Lung (tissue), 12 donors: ENCODE measurements around the gene SCN4A. TPM values are rescaled to one million over a fixed set of nuclear protein-coding genes. Genes with fewer than 3 reads are reported as not detected.

Experiments
- ATAC-seq: fragments of 200-7000 bp; cut with Tn5 transposase; one replicate; pipeline ENCODE4 v1.9.1; 2020; ENCODE audit warnings: moderate number of reproducible peaks; ENCODE audit not compliant: insufficient read depth, low FRiP score
- DNase-seq, 3 donors: peaks; one replicate each; pipeline ENCODE4 v3.0.0-alpha.2; 2013 to 2017
- H3K27ac ChIP-seq, 2 donors: one replicate each; pipeline ENCODE4 v1.5.1; 2013; ENCODE audit warnings: mild to moderate bottlenecking in 2 of 2, moderate library complexity in 2 of 2, control low read depth in 1 of 2, inconsistent platforms in 1 of 2, low read depth in 1 of 2, low read length in 1 of 2
- H3K27me3 ChIP-seq, 3 donors: one replicate each; pipeline ENCODE4 v1.5.1; 2013; ENCODE audit warnings: low read length in 2 of 3; ENCODE audit not compliant: control insufficient read depth in 3 of 3, insufficient read depth in 3 of 3
- H3K36me3 ChIP-seq, 4 donors: one replicate each; pipeline ENCODE4 v1.5.1; 2013; ENCODE audit warnings: low read length in 4 of 4, mild to moderate bottlenecking in 1 of 4, moderate library complexity in 1 of 4; ENCODE audit not compliant: control insufficient read depth in 4 of 4, insufficient read depth in 4 of 4
- H3K4me1 ChIP-seq, 5 donors: one replicate each; pipeline ENCODE4 v1.5.1; 2013; ENCODE audit warnings: low read length in 5 of 5, mild to moderate bottlenecking in 2 of 5, moderate library complexity in 1 of 5; ENCODE audit not compliant: control insufficient read depth in 5 of 5, insufficient read depth in 5 of 5
- H3K4me3 ChIP-seq: one replicate; pipeline ENCODE4 v1.5.1; 2013; ENCODE audit warnings: mild to moderate bottlenecking, control low read depth, moderate library complexity
- H3K9ac ChIP-seq, 2 donors: one replicate each; pipeline ENCODE4 v1.5.1; 2013; ENCODE audit warnings: low read length in 2 of 2, control low read depth in 1 of 2; ENCODE audit not compliant: insufficient read depth in 1 of 2
- H3K9me3 ChIP-seq, 4 donors: one replicate each; pipeline ENCODE4 v1.5.1; 2013; ENCODE audit warnings: low read length in 3 of 4, mild to moderate bottlenecking in 1 of 4, moderate library complexity in 1 of 4; ENCODE audit not compliant: control insufficient read depth in 4 of 4, insufficient read depth in 3 of 4
- WGBS, 2 donors: extraction: QIAGEN DNeasy Blood & Tissue Kit; methylation state at CpG; one replicate each; pipeline ENCODE4 v1.1.7; 2013; 5-methylcytosine and 5-hydroxymethylcytosine counted together
- polyA plus RNA-seq, 2 donors: library from polyadenylated mRNA; stranded (reverse); fragments of 200-250 nt; gene quantifications; one replicate each; pipeline ENCODE4 v1.2.1, GENCODE V29; 2013
- total RNA-seq, 2 donors: library from RNA; depleted of rRNA in 1 of 2; stranded (reverse); fragments of >200 nt in 1 of 2; gene quantifications; one replicate each; pipeline ENCODE4 v1.2.1, GENCODE V29; 2014 to 2021
- TF ChIP-seq, protein P1 (sequence below): IDR thresholded peaks from 2 replicates; pipeline ENCODE4 v1.5.1; 2012; ENCODE audit warnings: mild to moderate bottlenecking; ENCODE audit errors: control extremely low read depth, extremely low read depth
- donor health status: control.
- donor health status: control.
- donor health status: Bipolar disorder and iron deficiency.
- donor health status: healthy.
- donor health status: DM: yes; HTN: yes; CAD: no.

Gene SCN4A
- total and polyA plus RNA-seq, 4 donors = 0.11 to 0.49 (median 0.22) TPM

DNA sequence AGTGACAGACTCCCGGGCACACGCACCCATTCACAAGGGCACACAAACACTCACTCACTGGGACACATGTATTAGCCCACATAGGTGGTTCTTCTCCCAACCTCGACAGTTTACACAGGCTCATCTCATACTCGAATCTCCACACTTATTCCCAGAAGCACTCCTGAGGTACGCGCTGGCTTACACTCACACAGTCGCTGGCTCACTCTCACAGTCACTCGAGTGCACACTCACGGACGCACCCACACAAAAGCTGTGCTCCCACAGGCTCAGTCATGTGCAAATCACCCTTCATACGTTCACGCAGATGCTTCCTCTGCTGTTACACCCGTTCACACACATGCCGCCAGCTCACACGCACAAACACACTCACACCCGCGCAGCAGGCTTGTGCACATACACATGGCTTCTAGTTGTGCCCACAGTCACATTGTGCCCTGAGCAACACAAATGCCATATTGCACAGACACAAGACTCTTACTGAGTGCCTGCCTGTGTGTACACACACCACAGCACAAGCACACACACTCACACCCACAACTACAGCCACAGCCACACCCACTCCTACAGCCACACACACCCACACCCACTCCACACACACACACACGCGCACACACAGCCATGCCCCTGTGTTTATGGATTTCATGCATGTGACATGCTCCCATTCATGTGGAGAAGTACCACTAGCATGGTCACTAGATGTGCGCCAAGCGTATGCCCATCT, 17.1 kb upstream of the SCN4A start:
- WGBS, 2 donors = 85 to 89% methylated on average over 21 of the region's 21 CpGs
- Histone ChIP-seq H3K9me3 (no peaks in the 10 kb centered on the region), H3K9ac (no peak overlapping the region), H3K27ac (no peak overlapping the region), H3K27me3 (peaks cover 0 to 4% (median 0%) of the 10 kb centered on the region in 3 donors), H3K36me3 (no peaks in the 10 kb centered on the region), H3K4me3 (no peak overlapping the region), H3K4me1 (peaks cover 0 to 46% (median 16%) of the 10 kb centered on the region in 5 donors)
- TF ChIP-seq, protein P1, sequence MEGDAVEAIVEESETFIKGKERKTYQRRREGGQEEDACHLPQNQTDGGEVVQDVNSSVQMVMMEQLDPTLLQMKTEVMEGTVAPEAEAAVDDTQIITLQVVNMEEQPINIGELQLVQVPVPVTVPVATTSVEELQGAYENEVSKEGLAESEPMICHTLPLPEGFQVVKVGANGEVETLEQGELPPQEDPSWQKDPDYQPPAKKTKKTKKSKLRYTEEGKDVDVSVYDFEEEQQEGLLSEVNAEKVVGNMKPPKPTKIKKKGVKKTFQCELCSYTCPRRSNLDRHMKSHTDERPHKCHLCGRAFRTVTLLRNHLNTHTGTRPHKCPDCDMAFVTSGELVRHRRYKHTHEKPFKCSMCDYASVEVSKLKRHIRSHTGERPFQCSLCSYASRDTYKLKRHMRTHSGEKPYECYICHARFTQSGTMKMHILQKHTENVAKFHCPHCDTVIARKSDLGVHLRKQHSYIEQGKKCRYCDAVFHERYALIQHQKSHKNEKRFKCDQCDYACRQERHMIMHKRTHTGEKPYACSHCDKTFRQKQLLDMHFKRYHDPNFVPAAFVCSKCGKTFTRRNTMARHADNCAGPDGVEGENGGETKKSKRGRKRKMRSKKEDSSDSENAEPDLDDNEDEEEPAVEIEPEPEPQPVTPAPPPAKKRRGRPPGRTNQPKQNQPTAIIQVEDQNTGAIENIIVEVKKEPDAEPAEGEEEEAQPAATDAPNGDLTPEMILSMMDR = no peak
- ATAC-seq (no peak), DNase-seq (no peak)

DNA sequence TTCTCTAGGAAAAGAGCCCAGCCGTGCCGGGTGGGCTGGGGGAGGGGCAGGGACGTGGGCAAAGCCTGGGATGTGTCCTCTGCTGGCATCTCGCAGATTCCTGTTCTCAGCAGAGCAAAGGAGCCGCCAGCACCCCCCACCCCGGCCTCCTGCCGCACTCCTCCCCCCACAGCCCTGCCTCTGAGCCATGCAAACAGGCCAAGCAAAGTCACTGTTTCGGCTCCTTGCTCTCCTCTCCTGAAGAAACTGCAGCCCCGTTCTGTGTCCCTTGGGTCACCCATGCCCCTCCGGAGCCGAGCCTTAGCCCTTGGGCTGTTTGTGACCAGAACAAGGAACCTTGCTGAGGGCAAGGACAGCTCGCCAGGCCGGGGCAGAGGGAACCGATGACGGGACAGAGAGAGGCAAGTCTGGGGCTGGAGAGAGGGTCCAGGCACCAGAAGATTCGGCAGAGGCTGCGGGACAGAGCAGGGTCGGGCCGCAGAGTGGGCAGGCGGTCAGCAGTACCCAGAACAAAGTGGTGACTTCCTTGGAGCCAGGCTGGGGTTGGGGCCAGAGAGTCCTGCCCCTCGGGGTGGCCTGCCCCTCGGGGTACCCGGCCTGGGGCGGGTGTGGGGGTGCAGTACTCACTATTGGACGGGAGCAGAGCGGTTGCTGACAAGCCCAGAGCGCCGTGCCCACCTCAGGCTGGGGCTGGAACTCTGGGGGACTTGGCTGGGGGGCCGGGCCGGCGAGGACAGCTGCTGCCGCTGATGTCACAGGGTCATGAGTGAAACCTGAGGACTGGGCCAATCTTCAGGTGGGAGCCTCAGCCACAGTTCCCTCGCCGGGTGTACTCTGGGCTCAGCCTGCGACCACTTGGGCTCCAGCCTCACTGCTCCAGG, 16.3 kb upstream of the SCN4A start:
- Histone ChIP-seq H3K36me3 (no peaks in the 10 kb centered on the region), H3K4me3 (no peak overlapping the region), H3K9ac (peak overlapping the region in 1 of 2 donors; percentile 49), H3K4me1 (peaks cover 0 to 54% (median 23%) of the 10 kb centered on the region in 5 donors), H3K27me3 (peaks cover 0 to 4% (median 0%) of the 10 kb centered on the region in 3 donors), H3K27ac (no peak overlapping the region), H3K9me3 (no peaks in the 10 kb centered on the region)
- TF ChIP-seq, protein P1 = no peak
- 64 to 77% methylated on average over 33 to 35 of the region's 35 CpGs for WGBS, 2 donors
- DNase-seq (peak; percentile 81 to 87 (median 85)), ATAC-seq (no peak)

DNA sequence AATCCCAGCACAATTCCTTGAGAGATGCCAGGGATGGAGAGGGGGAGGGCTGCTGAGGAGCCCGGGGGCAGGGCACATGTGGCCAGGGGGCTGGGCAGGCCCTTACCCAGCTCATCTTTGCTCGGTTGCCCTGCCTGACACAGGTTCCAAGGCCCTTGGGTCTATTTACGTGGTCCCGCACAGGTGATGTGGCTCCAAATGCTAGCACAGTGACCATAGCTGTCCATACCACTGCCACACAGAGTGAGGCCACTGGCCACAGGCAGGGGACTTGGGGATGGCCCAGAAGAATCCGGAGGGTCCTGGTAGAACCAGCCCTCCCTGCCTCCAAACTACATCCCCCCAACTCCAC, 15.4 kb upstream of the SCN4A start:
- TF ChIP-seq, protein P1 = no peak
- Histone ChIP-seq H3K36me3 (no peaks in the 10 kb centered on the region), H3K9ac (no peak overlapping the region), H3K27me3 (peaks cover 0 to 4% (median 0%) of the 10 kb centered on the region in 3 donors), H3K27ac (no peak overlapping the region), H3K4me1 (peaks cover 0 to 63% (median 21%) of the 10 kb centered on the region in 5 donors), H3K9me3 (no peaks in the 10 kb centered on the region), H3K4me3 (no peak overlapping the region)
- no peak for DNase-seq
- 92 to 94% methylated on average over 5 of the region's 5 CpGs for WGBS, 2 donors
- no peak for ATAC-seq
